ENCODE data around the gene CUTC.
"Not testable (repeated sequence)": the region's sequence is repeated elsewhere in the genome, so short reads cannot be mapped to it uniquely, and the experiment has no call there.

Gene CUTC

GRCh38 chr10:99732033-99732842, at the start of gene CUTC, which contains the start of gene COX15:
CUTC (plus strand) TSS chr10:99732234; CDS start chr10:99732349, 115 bp downstream.
COX15 (minus strand) TSS chr10:99732127; CDS start chr10:99732049, 78 bp downstream.
- in situ Hi-C loops (cut with MboI; ENCODE audit: low sequenced_read_pairs) = no loop called here

- in situ Hi-C loops (cut with MboI; ENCODE audit: low sequenced_read_pairs) = no loop called here
Observed at GRCh38 chr10:99682752-99683151, 49.3 kb upstream of the CUTC start.

DNA sequence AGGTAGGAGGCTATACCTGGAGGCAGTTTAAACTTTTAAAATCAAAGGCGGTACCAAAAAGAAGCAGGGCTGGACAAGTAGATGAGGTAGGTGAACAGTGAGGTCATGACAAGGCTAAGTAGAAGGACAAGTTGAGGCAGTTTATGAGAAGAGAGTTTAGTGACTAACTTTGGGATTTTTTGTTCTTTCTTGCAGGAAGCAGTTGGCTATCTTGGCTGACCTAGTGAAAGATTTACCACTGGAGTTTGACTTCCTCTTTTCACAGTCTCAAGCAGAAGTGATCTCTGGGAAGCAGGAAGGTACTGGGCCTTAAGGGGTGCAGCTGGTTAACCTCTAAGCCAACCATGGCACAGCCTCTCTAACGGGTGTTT, 46.5 kb upstream of the CUTC start:
- in situ Hi-C loops (cut with MboI; ENCODE audit: low sequenced_read_pairs) = no loop called here

GRCh38 chr10:99689461-99689860, 42.6 kb upstream of the CUTC start:
- in situ Hi-C loops (cut with MboI; ENCODE audit: low sequenced_read_pairs) = no loop called here

DNA sequence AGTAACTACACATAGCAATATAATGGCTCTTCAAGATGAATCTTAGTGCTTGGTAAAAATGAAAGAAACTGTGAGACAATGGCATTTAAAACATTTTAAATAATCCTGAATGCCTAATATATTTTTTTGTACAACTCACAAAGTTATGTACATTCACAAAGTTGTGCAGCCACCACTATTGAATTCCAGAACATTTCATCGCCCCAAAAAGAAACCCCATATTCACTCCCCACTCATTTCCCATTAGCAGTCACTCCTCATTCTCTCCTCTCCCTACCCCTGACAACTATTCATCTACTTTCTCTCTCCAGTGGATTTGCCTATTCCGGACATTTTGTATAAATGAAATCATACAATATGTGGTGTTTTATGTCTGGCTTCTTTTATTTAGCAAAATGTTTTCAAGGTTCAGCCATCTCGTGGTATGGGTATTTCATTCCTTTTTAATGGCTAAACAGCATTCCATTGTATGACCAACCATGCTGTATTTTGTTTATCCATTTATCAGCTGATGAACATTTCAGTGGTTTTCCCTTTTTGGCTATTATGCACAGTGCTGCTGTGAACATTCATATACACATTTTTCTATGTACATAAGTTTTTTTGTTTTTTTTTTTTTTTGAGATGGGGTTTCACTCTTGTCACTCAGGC, 38.0 kb upstream of the CUTC start:
- in situ Hi-C loops (cut with MboI; ENCODE audit: low sequenced_read_pairs) = no loop called here

GRCh38 chr10:99695761-99696160, 36.3 kb upstream of the CUTC start:
- in situ Hi-C loops (cut with MboI; ENCODE audit: low sequenced_read_pairs) = no loop called here

DNA sequence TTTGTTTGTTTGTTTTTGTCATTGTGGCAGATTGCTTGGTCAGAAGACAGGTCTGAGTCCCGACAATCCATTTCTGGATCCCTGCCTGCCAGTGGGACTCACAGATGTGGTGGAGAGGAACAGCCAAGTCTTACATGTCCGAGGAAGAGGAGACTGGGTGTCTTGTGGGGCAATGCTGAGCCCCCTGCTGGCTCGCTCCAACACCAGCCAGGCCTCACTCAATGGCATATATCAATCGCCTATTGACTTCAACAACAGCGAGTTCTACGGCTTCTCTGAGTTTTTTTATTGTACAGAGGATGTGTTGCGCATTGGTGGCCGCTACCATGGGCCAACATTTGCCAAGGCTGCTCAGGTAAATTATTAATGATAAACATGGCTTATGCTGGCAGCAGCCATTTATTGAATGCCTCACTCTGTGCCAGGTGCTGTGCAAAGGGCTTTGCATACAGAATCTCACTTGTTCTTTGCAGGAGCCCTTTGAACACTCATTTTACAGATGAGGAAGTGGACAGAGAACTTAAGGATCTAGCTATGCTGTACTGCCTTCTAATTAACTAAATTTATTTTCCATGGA, 33.4 kb upstream of the CUTC start:
- in situ Hi-C loops (cut with MboI; ENCODE audit: low sequenced_read_pairs) = no loop called here

DNA sequence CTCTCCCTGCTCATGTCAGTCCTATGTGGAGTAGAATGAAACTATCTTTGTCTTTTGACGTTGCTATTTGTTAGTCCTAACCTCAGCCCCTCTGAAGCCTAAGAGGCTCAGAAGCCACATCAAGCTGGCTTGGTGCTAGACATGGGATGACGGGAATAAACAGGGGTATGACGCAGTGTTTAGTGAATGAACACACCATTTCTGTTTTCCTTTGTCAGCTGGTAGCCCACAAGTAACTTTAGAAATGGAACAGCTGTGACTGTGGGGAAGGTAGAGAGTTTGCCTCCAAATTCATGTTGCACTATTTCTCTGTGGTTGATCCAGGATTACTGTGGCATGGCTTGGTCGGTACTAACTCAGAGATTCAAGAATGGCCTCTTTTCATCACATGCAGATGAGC, 31.4 kb upstream of the CUTC start:
- in situ Hi-C loops (cut with MboI; ENCODE audit: low sequenced_read_pairs) = loop anchor here (25.0 kb wide), 1 partner anchor 263 kb away; the partner anchor contains the start of gene GOT1

DNA sequence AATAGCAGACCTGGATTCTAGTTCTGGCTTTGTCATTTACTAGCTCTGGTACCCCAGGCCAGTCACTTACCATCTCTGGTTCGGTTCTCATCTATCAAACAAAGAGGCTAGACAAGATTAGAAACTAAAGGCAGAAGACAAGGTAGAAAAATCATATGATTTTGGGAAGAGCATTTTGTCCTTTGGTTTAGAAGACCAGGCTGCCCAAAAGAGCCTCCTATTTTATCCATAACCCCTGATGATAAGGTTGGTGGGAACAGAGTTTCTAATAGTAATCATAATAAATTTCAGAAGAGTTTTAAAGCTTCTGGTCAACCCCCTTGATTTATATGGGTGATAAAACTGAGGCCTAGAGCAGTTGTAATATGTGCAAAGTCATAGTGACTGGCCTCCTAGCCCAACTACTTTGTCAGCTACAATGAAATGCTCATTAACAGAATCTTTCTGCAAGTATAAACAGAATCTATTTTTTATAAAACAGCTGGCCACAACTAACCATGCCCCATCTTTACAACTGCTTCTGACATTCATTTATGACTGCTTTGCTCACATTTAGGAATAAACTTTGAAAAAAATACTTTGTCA, 23.5 kb upstream of the CUTC start:
- in situ Hi-C loops (cut with MboI; ENCODE audit: low sequenced_read_pairs) = loop anchor here (25.0 kb wide), 1 partner anchor 271 kb away; the partner anchor contains the start of gene GOT1

GRCh38 chr10:99709480-99710229, 22.4 kb upstream of the CUTC start:
- in situ Hi-C loops (cut with MboI; ENCODE audit: low sequenced_read_pairs) = loop anchor here (10.0 to 25.0 kb wide), 2 partner anchors 155 to 272 kb away; partner anchors contain the start of gene GOT1

DNA sequence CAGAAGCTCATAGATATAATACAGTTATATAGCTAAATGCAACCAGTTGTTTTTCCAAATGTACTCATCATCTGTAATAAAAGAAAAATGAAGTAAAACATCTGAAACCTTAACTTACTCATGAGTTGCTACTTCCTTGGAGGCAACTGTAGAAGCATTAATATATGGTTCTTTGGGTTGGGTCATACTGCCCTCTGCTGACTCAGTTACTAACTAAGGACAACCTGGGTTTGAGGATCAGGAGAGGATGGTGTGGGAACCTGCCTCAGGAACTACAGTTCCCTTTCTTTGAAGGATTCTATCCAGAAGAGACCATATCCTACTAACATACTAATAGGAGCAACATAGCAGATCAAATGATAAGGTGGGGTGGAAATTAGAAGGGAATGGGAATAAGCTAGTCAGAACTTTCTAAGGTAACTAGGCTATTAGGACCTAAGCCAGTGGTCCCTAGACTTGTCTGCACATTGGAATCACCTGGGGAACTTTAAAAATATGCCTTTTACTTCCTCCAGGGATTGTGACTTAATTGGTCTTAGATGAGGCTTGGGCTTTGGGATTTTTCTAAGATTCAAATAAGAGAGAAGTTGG, 20.8 kb upstream of the CUTC start:
- in situ Hi-C loops (cut with MboI; ENCODE audit: low sequenced_read_pairs) = loop anchor here (10.0 to 25.0 kb wide), 2 partner anchors 156 to 274 kb away; partner anchors contain the start of gene GOT1

GRCh38 chr10:99714446-99714845, 17.6 kb upstream of the CUTC start:
- in situ Hi-C loops (cut with MboI; ENCODE audit: low sequenced_read_pairs) = loop anchor here (10.0 to 25.0 kb wide), 2 partner anchors 160 to 277 kb away; partner anchors contain the start of gene GOT1

GRCh38 chr10:99720387-99720786, 11.6 kb upstream of the CUTC start:
- in situ Hi-C loops (cut with MboI; ENCODE audit: low sequenced_read_pairs) = loop anchor here (25.0 kb wide), 1 partner anchor 283 kb away; the partner anchor contains the start of gene GOT1

GRCh38 chr10:99730026-99730425, 2.0 kb upstream of the CUTC start:
- in situ Hi-C loops (cut with MboI; ENCODE audit: low sequenced_read_pairs) = no loop called here

DNA sequence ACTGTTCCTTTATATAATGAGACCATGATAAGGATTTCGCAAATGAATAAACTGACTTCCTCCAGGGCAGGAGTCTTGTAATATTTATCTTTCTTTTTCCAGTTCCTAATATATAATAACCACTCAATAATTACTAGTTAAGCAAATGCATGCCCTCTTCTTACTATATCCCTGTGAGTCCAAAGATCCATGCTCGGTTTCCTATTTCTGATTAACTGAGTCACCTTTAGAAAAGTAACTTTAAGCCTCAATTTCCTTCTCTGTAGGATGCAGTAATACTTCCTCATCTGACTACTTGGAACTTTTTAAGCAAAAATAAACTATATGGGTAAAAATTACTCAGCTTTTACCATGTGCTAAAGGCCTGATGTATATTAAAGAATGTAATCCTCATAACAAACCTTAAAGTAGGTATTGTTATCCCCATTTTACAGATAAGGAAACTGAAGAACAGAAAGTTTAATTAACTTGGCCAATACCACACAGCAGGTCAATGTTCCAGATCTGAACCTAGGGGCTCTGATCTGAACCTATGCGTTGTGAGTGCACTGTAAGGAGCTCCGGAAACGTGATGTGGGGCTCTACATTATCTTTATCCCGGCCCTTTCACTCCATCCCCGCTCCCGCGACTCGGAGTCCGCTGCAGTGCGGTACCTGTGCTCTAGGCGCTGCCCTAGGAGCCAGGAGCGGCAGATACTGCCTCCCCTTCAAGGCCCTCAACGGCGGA, 565 bp upstream of the CUTC start:
- in situ Hi-C loops (cut with MboI; ENCODE audit: low sequenced_read_pairs) = no loop called here

GRCh38 chr10:99733366-99733765, 1.3 kb downstream of the CUTC start:
- in situ Hi-C loops (cut with MboI; ENCODE audit: low sequenced_read_pairs) = no loop called here

- in situ Hi-C loops (cut with MboI; ENCODE audit: low sequenced_read_pairs) = not testable (repeated sequence)
Observed at GRCh38 chr10:99734111-99734510, 2.1 kb downstream of the CUTC start.

- in situ Hi-C loops (cut with MboI; ENCODE audit: low sequenced_read_pairs) = no loop called here
Observed at GRCh38 chr10:99740260-99740659, 8.2 kb downstream of the CUTC start.

DNA sequence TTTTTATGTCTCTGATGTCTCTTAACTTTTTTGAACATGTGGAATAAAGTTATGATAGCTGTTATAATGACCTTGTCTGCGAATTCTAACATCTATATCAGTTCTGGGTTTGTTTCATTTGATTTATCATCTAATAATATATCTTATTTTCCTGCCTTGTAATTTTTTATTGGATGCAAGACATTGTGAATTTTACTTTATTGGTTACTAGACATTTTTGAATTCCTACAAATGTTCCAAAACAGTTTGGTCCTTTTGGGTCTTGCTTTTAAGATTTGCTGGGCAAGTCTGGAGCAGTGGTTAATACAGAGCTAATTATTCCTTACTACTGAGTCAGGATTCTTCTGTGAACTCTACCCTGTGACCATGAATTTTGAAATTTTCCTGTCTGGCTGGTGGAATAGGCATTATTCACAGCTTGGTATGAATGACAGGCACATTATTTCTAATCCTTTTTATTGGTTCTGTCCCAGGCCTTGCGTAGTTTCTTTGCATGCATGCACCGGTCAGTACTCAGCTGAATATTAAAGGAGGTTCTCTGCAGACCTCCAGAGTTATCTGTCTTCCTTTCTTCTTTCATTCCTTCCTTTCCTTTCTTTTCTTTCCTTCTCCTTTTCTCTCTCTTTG, 9.0 kb downstream of the CUTC start:
- in situ Hi-C loops (cut with MboI; ENCODE audit: low sequenced_read_pairs) = no loop called here
